GM23338 (cell line): ENCODE measurements around the gene AFAP1L1. TPM values are rescaled to one million over a fixed set of nuclear protein-coding genes. Genes with fewer than 3 reads are reported as not detected.

Source experiments
- ATAC-seq: fragments of 200-7000 bp; cut with Tn5 transposase; 3 replicates; pipeline ENCODE4 v1.9.1; 2020
- DNase-seq: peaks from one replicate; pipeline ENCODE4 v3.0.0-alpha.2; 2015; ENCODE audit warnings: low spot score
- H2AFZ ChIP-seq: fragments of 200-600 bp; sonication (generic); 2 replicates; pipeline ENCODE4 v1.8.0; 2016; ENCODE audit warnings: antibody characterized with exemption, mild to moderate bottlenecking, moderate library complexity
- H3F3A ChIP-seq: fragments of 200-600 bp; sonication (generic); replicated peaks from 2 replicates; pipeline ENCODE4 v1.8.0; 2017; ENCODE audit warnings: antibody characterized with exemption, mixed run types, low read depth
- H3K27ac ChIP-seq: fragments of 200-600 bp; sonication (generic); 2 replicates; pipeline ENCODE4 v1.6.1; 2016; ENCODE audit warnings: low read depth
- H3K27me3 ChIP-seq: fragments of 200-600 bp; sonication (generic); 2 replicates; pipeline ENCODE4 v1.8.0; 2016; ENCODE audit warnings: mild to moderate bottlenecking, mixed run types, moderate library complexity; ENCODE audit not compliant: insufficient read depth
- H3K36me3 ChIP-seq: fragments of 200-600 bp; sonication (generic); 2 replicates; pipeline ENCODE4 v1.8.0; 2016; ENCODE audit warnings: mild to moderate bottlenecking; ENCODE audit not compliant: insufficient read depth
- H3K4me1 ChIP-seq: fragments of 200-600 bp; sonication (generic); 2 replicates; pipeline ENCODE4 v1.8.0; 2016; ENCODE audit warnings: mild to moderate bottlenecking, moderate library complexity; ENCODE audit not compliant: insufficient read depth
- H3K4me2 ChIP-seq: fragments of 200-600 bp; sonication (generic); 2 replicates; pipeline ENCODE4 v1.7.1; 2017; ENCODE audit warnings: mixed run types
- H3K4me3 ChIP-seq: fragments of 200-600 bp; sonication (generic); 2 replicates; pipeline ENCODE4 v1.6.1; 2016; ENCODE audit warnings: mixed run types
- H3K79me2 ChIP-seq: fragments of 200-600 bp; sonication (generic); replicated peaks from 2 replicates; pipeline ENCODE4 v1.8.0; 2017; ENCODE audit warnings: mild to moderate bottlenecking; ENCODE audit not compliant: insufficient read depth
- H3K9me2 ChIP-seq: fragments of 200-600 bp; sonication (generic); 2 replicates; pipeline ENCODE4 v1.8.0; 2017; ENCODE audit not compliant: insufficient read depth
- H4K20me1 ChIP-seq: fragments of 200-600 bp; sonication (generic); replicated peaks from 2 replicates; pipeline ENCODE4 v1.8.0; 2017; ENCODE audit warnings: mild to moderate bottlenecking; ENCODE audit not compliant: insufficient read depth
- H3K27ac Mint-ChIP-seq: 2 replicates; pipeline ENCODE4 v1.8.0; 2020; ENCODE audit warnings: inconsistent platforms, mild to moderate bottlenecking, moderate library complexity, mixed read lengths
- H3K27me3 Mint-ChIP-seq: 3 replicates; pipeline ENCODE4 v1.8.0; 2022; ENCODE audit warnings: low read depth, mild to moderate bottlenecking, moderate library complexity, mixed read lengths, inconsistent platforms; ENCODE audit not compliant: insufficient read depth, poor library complexity
- H3K36me3 Mint-ChIP-seq: 3 replicates; pipeline ENCODE4 v1.8.0; 2021; ENCODE audit warnings: low read depth, mild to moderate bottlenecking, inconsistent platforms, moderate library complexity, mixed read lengths
- H3K4me1 Mint-ChIP-seq: 3 replicates; pipeline ENCODE4 v1.8.0; 2020; ENCODE audit warnings: mild to moderate bottlenecking, inconsistent platforms, mixed read lengths
- H3K4me3 Mint-ChIP-seq: 3 replicates; pipeline ENCODE4 v1.8.0; 2021; ENCODE audit warnings: moderate library complexity, mild to moderate bottlenecking, inconsistent platforms, mixed read lengths
- H3K9me3 Mint-ChIP-seq: 3 replicates; pipeline ENCODE4 v1.8.0; 2020; ENCODE audit warnings: moderate library complexity, mild to moderate bottlenecking, inconsistent platforms, mixed read lengths
- CREB1 ChIP-seq: fragments of 250-450 bp; sonication (Bioruptor Pico); IDR thresholded peaks from 2 replicates; pipeline ENCODE4 v1.5.0; 2020; ENCODE audit warnings: low read depth, mild to moderate bottlenecking, moderate library complexity
- CTCF ChIP-seq, 2 experiments: fragments of 200-600 bp in 1 of 2; sonication (generic) in 1 of 2; conservative IDR thresholded peaks; 2 replicates each; pipeline versions ENCODE4 v1.5.1 to v1.6.1; 2016 to 2017; ENCODE audit warnings: antibody characterized with exemption in 2 of 2, low read depth in 2 of 2, mild to moderate bottlenecking in 2 of 2, moderate library complexity in 1 of 2
- EZH2 ChIP-seq: fragments of 200-600 bp; sonication (generic); IDR thresholded peaks from one replicate; pipeline ENCODE4 v1.8.0; 2017; ENCODE audit warnings: antibody characterized with exemption, mild to moderate bottlenecking, low read depth; ENCODE audit not compliant: unreplicated experiment
- EZH2phosphoT487 ChIP-seq: fragments of 200-600 bp; sonication (generic); IDR thresholded peaks from one replicate; pipeline ENCODE4 v1.8.1; 2018; ENCODE audit warnings: antibody characterized with exemption; ENCODE audit not compliant: unreplicated experiment
- JUNB ChIP-seq: IDR thresholded peaks from one replicate; pipeline ENCODE4 v1.6.1; 2016; ENCODE audit warnings: antibody characterized with exemption; ENCODE audit not compliant: unreplicated experiment
- NANOG ChIP-seq: IDR thresholded peaks from 2 replicates; pipeline ENCODE4 v1.6.1; 2016; ENCODE audit warnings: antibody characterized with exemption, borderline replicate concordance
- POLR2AphosphoS5 ChIP-seq: IDR thresholded peaks from 2 replicates; pipeline ENCODE4 v1.6.1; 2016; ENCODE audit warnings: antibody characterized with exemption, low read depth
- STAT1 ChIP-seq: IDR thresholded peaks from one replicate; pipeline ENCODE4 v1.6.1; 2016; ENCODE audit warnings: antibody characterized with exemption; ENCODE audit not compliant: unreplicated experiment
- ZNF114 ChIP-seq: fragments of 250-450 bp; sonication (Bioruptor Pico); IDR thresholded peaks from 2 replicates; pipeline ENCODE4 v1.5.0; 2020; ENCODE audit warnings: mild to moderate bottlenecking, moderate library complexity
- ZNF331 ChIP-seq: fragments of 250-450 bp; sonication (Bioruptor Pico); IDR thresholded peaks from 2 replicates; pipeline ENCODE4 v1.5.0; 2020; ENCODE audit warnings: low read depth, mild to moderate bottlenecking, moderate library complexity
- polyA plus RNA-seq: library from polyadenylated mRNA; unstranded; fragments of >200 nt; fragmentation: Nextera tagmentation; extraction: Ambion mirVana; gene quantifications from 2 replicates; pipeline ENCODE4 v1.2.1, GENCODE V29; 2016
- total RNA-seq: library from RNA; depleted of rRNA; stranded (reverse); fragments of >200 nt; shearing (Covaris generic); gene quantifications from 2 replicates; pipeline ENCODE4 v1.2.3, GENCODE V29; 2014
- TF ChIP-seq, protein P1 (sequence below): IDR thresholded peaks from one replicate; pipeline ENCODE4 v1.6.1; 2018; ENCODE audit warnings: antibody characterized with exemption; ENCODE audit not compliant: unreplicated experiment
- TF ChIP-seq, protein P2 (sequence below): IDR thresholded peaks from 2 replicates; pipeline ENCODE4 v1.6.1; 2016; ENCODE audit warnings: antibody characterized with exemption
- TF ChIP-seq, protein P3 (sequence below): fragments of 250-450 bp; sonication (Bioruptor Pico); IDR thresholded peaks from 2 replicates; pipeline ENCODE4 v1.5.0; 2020; ENCODE audit warnings: mild to moderate bottlenecking, moderate library complexity

AFAP1L1 gene
- total and polyA plus RNA-seq, 2 experiments from 2014 or later: 3.2 to 5.7 TPM

DNA sequence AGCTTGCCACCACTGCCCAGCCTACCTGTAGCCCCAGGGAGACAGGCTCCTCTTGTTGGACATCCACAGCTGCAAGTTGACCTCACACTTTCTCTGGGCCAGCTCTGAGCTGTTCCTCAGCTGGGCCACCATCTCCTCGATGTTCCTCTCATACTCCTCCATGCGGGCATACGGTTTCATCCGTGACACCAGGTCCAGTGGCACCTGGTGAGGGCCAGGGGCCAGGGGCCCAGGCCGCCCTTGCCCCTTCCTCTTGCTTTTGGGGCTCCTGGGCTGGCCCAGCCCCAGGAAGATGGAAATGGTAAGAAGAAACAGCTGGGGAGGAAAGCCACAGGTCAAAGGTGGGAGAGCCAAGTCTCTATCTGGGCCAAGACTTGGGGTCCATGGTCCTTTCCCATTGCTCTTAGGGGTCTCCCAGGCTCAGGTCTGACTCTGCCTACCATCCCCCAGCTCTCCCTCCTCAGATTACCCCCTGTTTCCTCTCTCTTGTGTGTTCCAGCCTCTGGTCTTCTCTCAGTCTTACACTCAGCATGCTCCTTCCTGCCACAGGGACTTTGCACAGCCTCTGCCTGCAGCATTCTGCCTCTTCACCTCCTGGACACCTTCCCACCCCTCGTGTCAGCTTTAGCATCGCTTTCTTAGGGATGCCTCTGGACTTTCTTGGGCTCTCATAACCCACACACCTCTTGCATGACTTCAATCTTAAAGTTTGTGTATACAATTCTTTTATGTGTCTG lies 105.2 kb downstream of the AFAP1L1 start:
- no peaks in the 10 kb centered on the region for H3K79me2 ChIP-seq
- H3K27me3 ChIP-seq: no peaks in the 10 kb centered on the region
- Mint-ChIP-seq H3K4me1 (peaks cover 13% of the 10 kb centered on the region; the same call in 2 of the 3 replicates), H3K36me3 (no peaks in the 10 kb centered on the region; the same call in 2 of the 3 replicates), H3K27me3 (peaks cover 2% of the 10 kb centered on the region), H3K27ac (no peak overlapping the region), H3K9me3 (no peaks in the 10 kb centered on the region), H3K4me3 (no peak overlapping the region)
- no peak overlapping the region for H3K4me2 ChIP-seq
- no peaks in the 10 kb centered on the region for H3K36me3 ChIP-seq
- H3K9me2 ChIP-seq: no peaks in the 10 kb centered on the region
- no peak overlapping the region for H2AFZ ChIP-seq
- no peak overlapping the region for H3K4me3 ChIP-seq
- no peaks in the 10 kb centered on the region; the same call in 1 of the 2 replicates for H4K20me1 ChIP-seq
- no peak for TF ChIP-seq CREB1 (CRISPR knock-in tag)
- no peak for TF ChIP-seq POLR2AphosphoS5
- TF ChIP-seq, protein P1, sequence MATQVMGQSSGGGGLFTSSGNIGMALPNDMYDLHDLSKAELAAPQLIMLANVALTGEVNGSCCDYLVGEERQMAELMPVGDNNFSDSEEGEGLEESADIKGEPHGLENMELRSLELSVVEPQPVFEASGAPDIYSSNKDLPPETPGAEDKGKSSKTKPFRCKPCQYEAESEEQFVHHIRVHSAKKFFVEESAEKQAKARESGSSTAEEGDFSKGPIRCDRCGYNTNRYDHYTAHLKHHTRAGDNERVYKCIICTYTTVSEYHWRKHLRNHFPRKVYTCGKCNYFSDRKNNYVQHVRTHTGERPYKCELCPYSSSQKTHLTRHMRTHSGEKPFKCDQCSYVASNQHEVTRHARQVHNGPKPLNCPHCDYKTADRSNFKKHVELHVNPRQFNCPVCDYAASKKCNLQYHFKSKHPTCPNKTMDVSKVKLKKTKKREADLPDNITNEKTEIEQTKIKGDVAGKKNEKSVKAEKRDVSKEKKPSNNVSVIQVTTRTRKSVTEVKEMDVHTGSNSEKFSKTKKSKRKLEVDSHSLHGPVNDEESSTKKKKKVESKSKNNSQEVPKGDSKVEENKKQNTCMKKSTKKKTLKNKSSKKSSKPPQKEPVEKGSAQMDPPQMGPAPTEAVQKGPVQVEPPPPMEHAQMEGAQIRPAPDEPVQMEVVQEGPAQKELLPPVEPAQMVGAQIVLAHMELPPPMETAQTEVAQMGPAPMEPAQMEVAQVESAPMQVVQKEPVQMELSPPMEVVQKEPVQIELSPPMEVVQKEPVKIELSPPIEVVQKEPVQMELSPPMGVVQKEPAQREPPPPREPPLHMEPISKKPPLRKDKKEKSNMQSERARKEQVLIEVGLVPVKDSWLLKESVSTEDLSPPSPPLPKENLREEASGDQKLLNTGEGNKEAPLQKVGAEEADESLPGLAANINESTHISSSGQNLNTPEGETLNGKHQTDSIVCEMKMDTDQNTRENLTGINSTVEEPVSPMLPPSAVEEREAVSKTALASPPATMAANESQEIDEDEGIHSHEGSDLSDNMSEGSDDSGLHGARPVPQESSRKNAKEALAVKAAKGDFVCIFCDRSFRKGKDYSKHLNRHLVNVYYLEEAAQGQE: no peak
- TF ChIP-seq NANOG: no peak
- TF ChIP-seq, protein P2, sequence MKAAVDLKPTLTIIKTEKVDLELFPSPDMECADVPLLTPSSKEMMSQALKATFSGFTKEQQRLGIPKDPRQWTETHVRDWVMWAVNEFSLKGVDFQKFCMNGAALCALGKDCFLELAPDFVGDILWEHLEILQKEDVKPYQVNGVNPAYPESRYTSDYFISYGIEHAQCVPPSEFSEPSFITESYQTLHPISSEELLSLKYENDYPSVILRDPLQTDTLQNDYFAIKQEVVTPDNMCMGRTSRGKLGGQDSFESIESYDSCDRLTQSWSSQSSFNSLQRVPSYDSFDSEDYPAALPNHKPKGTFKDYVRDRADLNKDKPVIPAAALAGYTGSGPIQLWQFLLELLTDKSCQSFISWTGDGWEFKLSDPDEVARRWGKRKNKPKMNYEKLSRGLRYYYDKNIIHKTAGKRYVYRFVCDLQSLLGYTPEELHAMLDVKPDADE: no peak
- TF ChIP-seq, protein P3, sequence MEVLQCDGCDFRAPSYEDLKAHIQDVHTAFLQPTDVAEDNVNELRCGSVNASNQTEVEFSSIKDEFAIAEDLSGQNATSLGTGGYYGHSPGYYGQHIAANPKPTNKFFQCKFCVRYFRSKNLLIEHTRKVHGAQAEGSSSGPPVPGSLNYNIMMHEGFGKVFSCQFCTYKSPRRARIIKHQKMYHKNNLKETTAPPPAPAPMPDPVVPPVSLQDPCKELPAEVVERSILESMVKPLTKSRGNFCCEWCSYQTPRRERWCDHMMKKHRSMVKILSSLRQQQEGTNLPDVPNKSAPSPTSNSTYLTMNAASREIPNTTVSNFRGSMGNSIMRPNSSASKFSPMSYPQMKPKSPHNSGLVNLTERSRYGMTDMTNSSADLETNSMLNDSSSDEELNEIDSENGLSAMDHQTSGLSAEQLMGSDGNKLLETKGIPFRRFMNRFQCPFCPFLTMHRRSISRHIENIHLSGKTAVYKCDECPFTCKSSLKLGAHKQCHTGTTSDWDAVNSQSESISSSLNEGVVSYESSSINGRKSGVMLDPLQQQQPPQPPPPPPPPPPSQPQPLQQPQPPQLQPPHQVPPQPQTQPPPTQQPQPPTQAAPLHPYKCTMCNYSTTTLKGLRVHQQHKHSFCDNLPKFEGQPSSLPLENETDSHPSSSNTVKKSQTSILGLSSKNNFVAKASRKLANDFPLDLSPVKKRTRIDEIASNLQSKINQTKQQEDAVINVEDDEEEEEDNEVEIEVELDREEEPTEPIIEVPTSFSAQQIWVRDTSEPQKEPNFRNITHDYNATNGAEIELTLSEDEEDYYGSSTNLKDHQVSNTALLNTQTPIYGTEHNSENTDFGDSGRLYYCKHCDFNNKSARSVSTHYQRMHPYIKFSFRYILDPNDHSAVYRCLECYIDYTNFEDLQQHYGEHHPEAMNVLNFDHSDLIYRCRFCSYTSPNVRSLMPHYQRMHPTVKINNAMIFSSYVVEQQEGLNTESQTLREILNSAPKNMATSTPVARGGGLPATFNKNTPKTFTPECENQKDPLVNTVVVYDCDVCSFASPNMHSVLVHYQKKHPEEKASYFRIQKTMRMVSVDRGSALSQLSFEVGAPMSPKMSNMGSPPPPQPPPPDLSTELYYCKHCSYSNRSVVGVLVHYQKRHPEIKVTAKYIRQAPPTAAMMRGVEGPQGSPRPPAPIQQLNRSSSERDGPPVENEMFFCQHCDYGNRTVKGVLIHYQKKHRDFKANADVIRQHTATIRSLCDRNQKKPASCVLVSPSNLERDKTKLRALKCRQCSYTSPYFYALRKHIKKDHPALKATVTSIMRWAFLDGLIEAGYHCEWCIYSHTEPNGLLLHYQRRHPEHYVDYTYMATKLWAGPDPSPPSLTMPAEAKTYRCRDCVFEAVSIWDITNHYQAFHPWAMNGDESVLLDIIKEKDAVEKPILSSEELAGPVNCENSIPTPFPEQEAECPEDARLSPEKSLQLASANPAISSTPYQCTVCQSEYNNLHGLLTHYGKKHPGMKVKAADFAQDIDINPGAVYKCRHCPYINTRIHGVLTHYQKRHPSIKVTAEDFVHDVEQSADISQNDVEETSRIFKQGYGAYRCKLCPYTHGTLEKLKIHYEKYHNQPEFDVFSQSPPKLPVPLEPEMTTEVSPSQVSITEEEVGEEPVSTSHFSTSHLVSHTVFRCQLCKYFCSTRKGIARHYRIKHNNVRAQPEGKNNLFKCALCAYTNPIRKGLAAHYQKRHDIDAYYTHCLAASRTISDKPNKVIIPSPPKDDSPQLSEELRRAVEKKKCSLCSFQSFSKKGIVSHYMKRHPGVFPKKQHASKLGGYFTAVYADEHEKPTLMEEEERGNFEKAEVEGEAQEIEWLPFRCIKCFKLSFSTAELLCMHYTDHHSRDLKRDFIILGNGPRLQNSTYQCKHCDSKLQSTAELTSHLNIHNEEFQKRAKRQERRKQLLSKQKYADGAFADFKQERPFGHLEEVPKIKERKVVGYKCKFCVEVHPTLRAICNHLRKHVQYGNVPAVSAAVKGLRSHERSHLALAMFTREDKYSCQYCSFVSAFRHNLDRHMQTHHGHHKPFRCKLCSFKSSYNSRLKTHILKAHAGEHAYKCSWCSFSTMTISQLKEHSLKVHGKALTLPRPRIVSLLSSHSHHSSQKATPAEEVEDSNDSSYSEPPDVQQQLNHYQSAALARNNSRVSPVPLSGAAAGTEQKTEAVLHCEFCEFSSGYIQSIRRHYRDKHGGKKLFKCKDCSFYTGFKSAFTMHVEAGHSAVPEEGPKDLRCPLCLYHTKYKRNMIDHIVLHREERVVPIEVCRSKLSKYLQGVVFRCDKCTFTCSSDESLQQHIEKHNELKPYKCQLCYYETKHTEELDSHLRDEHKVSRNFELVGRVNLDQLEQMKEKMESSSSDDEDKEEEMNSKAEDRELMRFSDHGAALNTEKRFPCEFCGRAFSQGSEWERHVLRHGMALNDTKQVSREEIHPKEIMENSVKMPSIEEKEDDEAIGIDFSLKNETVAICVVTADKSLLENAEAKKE (CRISPR knock-in tag): no peak
- TF ChIP-seq STAT1: no peak
- TF ChIP-seq JUNB: no peak
- no peak for TF ChIP-seq CTCF (conservative IDR thresholded peaks at IDR 0.05; ENCODE audit: low read depth in 2 of 2)
- no peak for TF ChIP-seq ZNF114 (CRISPR knock-in tag)
- TF ChIP-seq EZH2phosphoT487: no peak
- TF ChIP-seq EZH2: no peak
- no peak for TF ChIP-seq ZNF331 (CRISPR knock-in tag)
- no peak for DNase-seq
- ATAC-seq: no peak
- H3K4me1 ChIP-seq: no peaks in the 10 kb centered on the region
- H3F3A ChIP-seq: no peaks in the 10 kb centered on the region
- H3K27ac ChIP-seq: no peak overlapping the region
